ENCODE data around the gene SDCCAG8. TPM values are rescaled to one million over a fixed set of nuclear protein-coding genes. Genes with fewer than 3 reads are reported as not detected.

The SDCCAG8 gene
- total RNA-seq, 1 donor from 2014 or later: 19.8 TPM

DNA sequence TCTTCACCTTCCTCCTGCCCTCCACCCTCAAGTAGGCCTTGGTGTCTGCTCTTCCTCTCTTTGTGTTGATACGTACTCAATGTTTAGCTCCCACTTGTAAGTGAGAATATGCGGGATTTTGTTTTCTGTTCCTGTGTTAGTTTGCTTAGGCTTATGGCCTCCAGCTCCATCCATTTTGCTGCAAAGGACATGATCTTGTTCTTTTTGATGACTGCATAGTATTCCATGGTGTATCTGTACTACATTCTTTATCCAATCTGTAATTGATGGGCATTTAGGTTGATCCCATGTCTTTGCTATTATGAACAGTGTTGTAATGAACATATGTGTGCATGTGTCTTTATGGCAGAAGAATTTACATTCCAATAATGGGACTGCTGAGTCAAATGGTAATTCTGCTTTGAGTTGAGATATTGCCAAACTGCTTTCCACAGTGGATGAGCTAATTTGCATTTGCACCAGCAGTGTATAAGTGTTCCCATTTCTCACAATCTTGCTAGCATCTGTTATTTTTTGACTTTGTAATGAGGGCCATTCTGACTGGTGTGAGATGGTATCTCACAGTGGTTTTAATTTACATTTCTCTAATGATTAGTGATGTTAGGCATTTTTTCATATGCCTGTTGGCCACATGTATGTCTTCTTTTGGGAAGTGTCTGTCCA lies 272.7 kb downstream of the SDCCAG8 start:
- Mint-ChIP-seq H3K27ac (ENCODE audit: unreplicated experiment) (no peak overlapping the region), H3K9me3 (ENCODE audit: low read depth) (peaks cover 7% of the 10 kb centered on the region), H3K36me3 (ENCODE audit: low read depth) (peaks cover 9% of the 10 kb centered on the region), H3K4me3 (ENCODE audit: unreplicated experiment) (no peak overlapping the region), H3K4me1 (ENCODE audit: low read depth) (peaks cover 21% of the 10 kb centered on the region), H3K27me3 (ENCODE audit: low read depth) (no peaks in the 10 kb centered on the region)
- no peak for TF ChIP-seq CTCF (IDR thresholded peaks at IDR 0.05)
- DNase-seq (ENCODE audit: low spot score): no peak

GRCh38 chr1:243529512-243529911 lies 273.7 kb downstream of the SDCCAG8 start:
- Mint-ChIP-seq H3K27me3 (ENCODE audit: low read depth) (no peaks in the 10 kb centered on the region), H3K4me1 (ENCODE audit: low read depth) (peaks cover 17% of the 10 kb centered on the region), H3K4me3 (ENCODE audit: unreplicated experiment) (no peak overlapping the region), H3K27ac (ENCODE audit: unreplicated experiment) (no peak overlapping the region), H3K36me3 (ENCODE audit: low read depth) (peaks cover 9% of the 10 kb centered on the region), H3K9me3 (ENCODE audit: low read depth) (peaks cover 7% of the 10 kb centered on the region)
- TF ChIP-seq CTCF (IDR thresholded peaks at IDR 0.05): no peak
- DNase-seq (ENCODE audit: low spot score): no peak

GRCh38 chr1:243535014-243535413 lies 279.2 kb downstream of the SDCCAG8 start:
- no peaks in the 10 kb centered on the region for H3K27me3 Mint-ChIP-seq (ENCODE audit: low read depth)
- no peak overlapping the region for H3K4me3 Mint-ChIP-seq (ENCODE audit: unreplicated experiment)
- no peak for DNase-seq (ENCODE audit: low spot score)
- no peak for TF ChIP-seq CTCF (IDR thresholded peaks at IDR 0.05)
- peaks cover 2% of the 10 kb centered on the region for H3K9me3 Mint-ChIP-seq (ENCODE audit: low read depth)
- H3K4me1 Mint-ChIP-seq (ENCODE audit: low read depth): peaks cover 7% of the 10 kb centered on the region
- H3K36me3 Mint-ChIP-seq (ENCODE audit: low read depth): peaks cover 11% of the 10 kb centered on the region
- no peak overlapping the region for H3K27ac Mint-ChIP-seq (ENCODE audit: unreplicated experiment)

- Mint-ChIP-seq H3K27ac (ENCODE audit: unreplicated experiment) (no peak overlapping the region), H3K36me3 (ENCODE audit: low read depth) (peaks cover 14% of the 10 kb centered on the region), H3K27me3 (ENCODE audit: low read depth) (no peaks in the 10 kb centered on the region), H3K4me1 (ENCODE audit: low read depth) (peaks cover 4% of the 10 kb centered on the region), H3K4me3 (ENCODE audit: unreplicated experiment) (no peak overlapping the region), H3K9me3 (ENCODE audit: low read depth) (peaks cover 2% of the 10 kb centered on the region)
- no peak for DNase-seq (ENCODE audit: low spot score)
- TF ChIP-seq CTCF (IDR thresholded peaks at IDR 0.05): no peak
Observed at GRCh38 chr1:243539636-243540035, 283.8 kb downstream of the SDCCAG8 start.

DNA sequence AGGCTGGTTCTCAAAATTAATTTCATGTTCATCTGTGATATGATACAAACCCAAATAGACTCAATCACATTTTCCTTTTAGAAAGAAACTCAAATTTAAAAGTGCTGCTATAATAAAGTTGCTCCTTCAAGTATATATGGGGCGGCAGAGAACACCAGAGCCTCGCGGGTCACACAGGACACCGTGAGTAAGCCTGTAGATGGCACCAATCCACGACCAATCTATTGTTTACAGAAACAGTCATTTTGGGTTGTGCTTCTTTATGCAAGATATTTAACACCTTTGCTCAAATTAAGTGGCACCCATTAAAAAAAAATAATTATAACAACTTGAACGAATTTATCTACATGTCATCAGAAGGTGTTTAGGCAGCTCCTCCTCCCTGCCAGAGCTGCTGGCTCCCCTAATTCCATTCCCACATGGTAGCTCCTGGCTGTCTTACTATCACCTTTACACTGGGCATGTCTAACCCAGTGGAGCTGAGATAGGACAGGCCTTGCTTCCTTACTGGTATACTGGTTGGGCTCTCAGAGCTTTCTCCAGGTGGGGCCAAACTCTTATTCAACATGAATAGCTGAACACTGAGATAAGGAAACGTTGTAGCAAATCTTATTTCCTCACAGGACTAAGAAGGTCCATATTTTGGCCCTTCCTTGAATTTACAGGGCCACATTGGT lies 287.0 kb downstream of the SDCCAG8 start:
- no peak overlapping the region for H3K4me3 Mint-ChIP-seq (ENCODE audit: unreplicated experiment)
- DNase-seq (ENCODE audit: low spot score): no peak
- H3K4me1 Mint-ChIP-seq (ENCODE audit: low read depth): peaks cover 4% of the 10 kb centered on the region
- H3K9me3 Mint-ChIP-seq (ENCODE audit: low read depth): no peaks in the 10 kb centered on the region
- peaks cover 10% of the 10 kb centered on the region for H3K36me3 Mint-ChIP-seq (ENCODE audit: low read depth)
- H3K27ac Mint-ChIP-seq (ENCODE audit: unreplicated experiment): no peak overlapping the region
- H3K27me3 Mint-ChIP-seq (ENCODE audit: low read depth): no peaks in the 10 kb centered on the region
- TF ChIP-seq CTCF (IDR thresholded peaks at IDR 0.05): no peak

All from chondrocyte (in vitro differentiated cells).